Natural killer cell (primary cell): ENCODE data around the gene CAPN7. TPM values are rescaled to one million over a fixed set of nuclear protein-coding genes. Genes with fewer than 3 reads are reported as not detected.

Experiments used
- ATAC-seq, 3 donors: fragments of 150-1000 bp in 2 of 3; fragments of 200-7000 bp in 1 of 3; cut with Tn5 transposase; 1 replicate in 1 of 3; 2 replicates in 2 of 3; pipeline ENCODE4 v1.10.0; 2021; ENCODE audit warnings: mild to moderate bottlenecking in 2 of 3, moderate library complexity in 2 of 3
- DNase-seq, 2 donors: peaks; one replicate each; pipeline versions ENCODE4 v3.0.0 to v3.0.0-alpha.2; 2013 to 2021; ENCODE audit warnings: mixed read lengths in 1 of 2
- H3K27ac ChIP-seq: one replicate; pipeline ENCODE4 v1.5.1; 2013; ENCODE audit warnings: mild to moderate bottlenecking, low read length
- H3K27me3 ChIP-seq: one replicate; pipeline ENCODE4 v1.6.1; 2013; ENCODE audit warnings: low read length; ENCODE audit not compliant: control insufficient read depth, insufficient read depth
- H3K36me3 ChIP-seq: one replicate; pipeline ENCODE4 v1.6.1; 2013; ENCODE audit warnings: low read length; ENCODE audit not compliant: control insufficient read depth, insufficient read depth
- H3K4me1 ChIP-seq: one replicate; pipeline ENCODE4 v1.6.1; 2013; ENCODE audit warnings: low read length; ENCODE audit not compliant: control insufficient read depth, insufficient read depth
- H3K4me3 ChIP-seq: one replicate; pipeline ENCODE4 v1.5.1; 2013; ENCODE audit warnings: low read length
- H3K9me3 ChIP-seq: one replicate; pipeline ENCODE4 v1.6.1; 2013; ENCODE audit warnings: low read length; ENCODE audit not compliant: control insufficient read depth, insufficient read depth
- H3K27ac Mint-ChIP-seq, 2 donors: one replicate each; pipeline ENCODE4 v1.8.0; 2022; ENCODE audit warnings: mild to moderate bottlenecking in 2 of 2, mixed read lengths in 2 of 2, moderate library complexity in 1 of 2
- H3K27me3 Mint-ChIP-seq, 2 donors: one replicate each; pipeline ENCODE4 v1.8.0; 2022; ENCODE audit warnings: low read depth in 2 of 2, mixed read lengths in 2 of 2
- H3K36me3 Mint-ChIP-seq: one replicate; pipeline ENCODE4 v1.8.0; 2022; ENCODE audit warnings: mixed read lengths
- H3K4me1 Mint-ChIP-seq, 2 donors: one replicate each; pipeline ENCODE4 v1.8.0; 2022; ENCODE audit warnings: mixed read lengths in 2 of 2
- H3K4me3 Mint-ChIP-seq: one replicate; pipeline ENCODE4 v1.8.0; 2022; ENCODE audit warnings: mild to moderate bottlenecking, moderate library complexity, mixed read lengths
- H3K9me3 Mint-ChIP-seq, 2 donors: one replicate each; pipeline ENCODE4 v1.8.0; 2022; ENCODE audit warnings: mixed read lengths in 2 of 2
- WGBS: methylation state at CpG from one replicate; pipeline ENCODE4 v1.1.7; 2013; ENCODE audit warnings: missing lambda C conversion rate; ENCODE audit not compliant: insufficient coverage; 5-methylcytosine and 5-hydroxymethylcytosine counted together
- intact Hi-C: fragments of 100-400 bp; cut with micrococcal nuclease; formaldehyde crosslinking; loops from one replicate; pipeline ENCODE4 v1.14.2; 2022
- total RNA-seq, 4 donors: library from RNA; stranded (reverse); fragments of 120-200 nt in 1 of 4; gene quantifications; one replicate each; pipeline versions ENCODE4 v1.2.3 to v1.2.4, GENCODE V29; 2013 to 2022
- TF ChIP-seq, protein P1 (sequence below): fragments of 200-600 bp; IDR thresholded peaks from one replicate; pipeline ENCODE4 v1.8.0; 2022; ENCODE audit warnings: antibody characterized with exemption

The CAPN7 gene
- total RNA-seq, 3 donors from 2014 or later (not counting 1 experiment from before 2014, with no cell fraction given) = 35.3 to 59.9 (median 52.8) TPM

DNA sequence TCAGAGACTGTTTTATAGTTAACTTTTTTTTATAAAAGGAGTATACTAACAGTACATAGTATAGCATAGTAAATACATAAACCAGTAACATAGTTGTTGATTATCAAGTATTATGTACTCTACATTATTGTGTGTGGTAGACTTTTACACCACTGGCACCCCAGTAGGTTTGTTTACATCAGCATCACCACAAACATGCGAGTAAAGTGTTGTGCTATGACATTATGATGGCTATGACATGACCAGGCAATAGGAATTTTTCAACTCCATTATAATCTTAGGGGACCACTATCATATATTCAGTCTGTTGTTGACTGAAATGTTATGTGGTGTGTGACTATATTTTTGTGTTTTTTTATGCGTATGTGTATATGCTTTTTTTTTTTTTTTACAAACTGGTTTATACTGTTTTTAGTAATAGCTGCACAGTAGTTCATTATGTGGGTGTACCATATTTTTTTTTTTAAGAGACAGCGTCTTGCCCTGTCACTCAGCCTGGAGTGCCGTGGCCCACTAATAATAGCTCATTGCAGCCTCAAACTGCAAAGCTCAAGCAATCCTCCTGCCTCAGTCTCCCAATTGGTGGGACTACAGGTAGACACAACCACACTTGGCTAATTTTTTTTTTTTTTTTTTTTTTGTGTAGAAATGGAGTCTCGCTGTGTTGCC lies 1.9 kb downstream of the CAPN7 start:
- Mint-ChIP-seq H3K36me3 (peaks cover 6% of the 10 kb centered on the region), H3K4me1 (peaks cover 25 to 31% of the 10 kb centered on the region in 2 donors), H3K27ac (peak overlapping the region; percentile 93 to 96), H3K9me3 (no peaks in the 10 kb centered on the region), H3K4me3 (peak overlapping the region; percentile 92), H3K27me3 (no peaks in the 10 kb centered on the region)
- H3K27ac ChIP-seq = no peak overlapping the region
- no peaks in the 10 kb centered on the region for H3K9me3 ChIP-seq
- intact Hi-C loops = loop anchor here (2.0 to 10.0 kb wide), 3 partner anchors 61 to 607 kb away; no protein-coding TSS in a partner anchor
- DNase-seq (no peak), ATAC-seq (no peak)
- H3K27me3 ChIP-seq = no peaks in the 10 kb centered on the region
- no peak overlapping the region for H3K4me3 ChIP-seq
- peaks cover 23% of the 10 kb centered on the region for H3K36me3 ChIP-seq
- WGBS = 96% methylated on average over 3 of the region's 5 CpGs
- TF ChIP-seq, protein P1, sequence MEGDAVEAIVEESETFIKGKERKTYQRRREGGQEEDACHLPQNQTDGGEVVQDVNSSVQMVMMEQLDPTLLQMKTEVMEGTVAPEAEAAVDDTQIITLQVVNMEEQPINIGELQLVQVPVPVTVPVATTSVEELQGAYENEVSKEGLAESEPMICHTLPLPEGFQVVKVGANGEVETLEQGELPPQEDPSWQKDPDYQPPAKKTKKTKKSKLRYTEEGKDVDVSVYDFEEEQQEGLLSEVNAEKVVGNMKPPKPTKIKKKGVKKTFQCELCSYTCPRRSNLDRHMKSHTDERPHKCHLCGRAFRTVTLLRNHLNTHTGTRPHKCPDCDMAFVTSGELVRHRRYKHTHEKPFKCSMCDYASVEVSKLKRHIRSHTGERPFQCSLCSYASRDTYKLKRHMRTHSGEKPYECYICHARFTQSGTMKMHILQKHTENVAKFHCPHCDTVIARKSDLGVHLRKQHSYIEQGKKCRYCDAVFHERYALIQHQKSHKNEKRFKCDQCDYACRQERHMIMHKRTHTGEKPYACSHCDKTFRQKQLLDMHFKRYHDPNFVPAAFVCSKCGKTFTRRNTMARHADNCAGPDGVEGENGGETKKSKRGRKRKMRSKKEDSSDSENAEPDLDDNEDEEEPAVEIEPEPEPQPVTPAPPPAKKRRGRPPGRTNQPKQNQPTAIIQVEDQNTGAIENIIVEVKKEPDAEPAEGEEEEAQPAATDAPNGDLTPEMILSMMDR = no peak
- H3K4me1 ChIP-seq = peaks cover 11% of the 10 kb centered on the region

DNA sequence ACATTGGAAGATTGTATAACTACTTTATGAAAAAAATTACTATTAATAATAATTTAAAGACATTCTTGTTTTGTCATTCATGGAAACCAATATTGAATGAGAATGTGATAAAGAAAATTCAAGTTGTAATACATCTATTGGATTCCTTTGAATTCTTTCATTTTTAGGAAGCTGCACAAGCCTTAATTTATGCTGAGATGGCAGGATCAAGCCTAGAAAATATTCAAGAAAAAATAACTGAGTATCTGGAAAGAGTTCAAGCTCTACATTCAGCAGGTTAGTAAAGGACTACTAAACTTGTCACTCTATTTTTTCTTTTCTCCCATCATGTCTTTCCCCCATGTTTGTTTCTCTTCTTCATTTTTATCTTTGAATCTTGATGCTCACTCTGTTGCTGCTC lies 5.9 kb downstream of the CAPN7 start:
- Mint-ChIP-seq H3K9me3 (no peaks in the 10 kb centered on the region), H3K27me3 (no peaks in the 10 kb centered on the region), H3K4me1 (peaks cover 16 to 17% of the 10 kb centered on the region in 2 donors), H3K27ac (no peak overlapping the region), H3K4me3 (no peak overlapping the region), H3K36me3 (peaks cover 6% of the 10 kb centered on the region)
- Histone ChIP-seq H3K36me3 (peaks cover 44% of the 10 kb centered on the region), H3K4me1 (peaks cover 8% of the 10 kb centered on the region), H3K9me3 (no peaks in the 10 kb centered on the region), H3K4me3 (no peak overlapping the region), H3K27ac (no peak overlapping the region), H3K27me3 (no peaks in the 10 kb centered on the region)
- ATAC-seq (no peak), DNase-seq (no peak)
- TF ChIP-seq, protein P1 = no peak
- intact Hi-C loops = no loop called here

DNA sequence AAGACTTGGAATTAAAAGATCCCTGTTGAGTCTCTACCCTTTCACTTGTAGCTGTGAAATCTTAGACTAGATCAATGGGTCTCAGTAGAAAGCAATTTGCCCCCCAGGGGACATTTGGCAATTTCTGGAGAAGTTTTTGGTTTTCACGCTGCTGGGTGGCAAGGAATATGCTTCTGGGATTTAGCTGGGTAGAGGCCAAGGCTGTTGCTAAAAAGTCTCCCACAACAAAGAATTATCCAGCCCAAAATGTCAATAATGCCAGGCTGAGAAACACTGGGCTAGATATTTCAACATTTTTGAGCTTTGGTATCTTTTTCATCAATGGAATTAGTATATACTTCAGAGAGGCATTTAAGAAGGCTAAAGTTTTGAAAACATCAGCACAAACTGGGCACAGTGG lies 8.7 kb downstream of the CAPN7 start:
- Histone ChIP-seq H3K4me3 (no peak overlapping the region), H3K27me3 (no peaks in the 10 kb centered on the region), H3K4me1 (no peaks in the 10 kb centered on the region), H3K9me3 (no peaks in the 10 kb centered on the region), H3K36me3 (peaks cover 65% of the 10 kb centered on the region), H3K27ac (no peak overlapping the region)
- Mint-ChIP-seq H3K27me3 (no peaks in the 10 kb centered on the region), H3K4me3 (no peak overlapping the region), H3K36me3 (peaks cover 6% of the 10 kb centered on the region), H3K27ac (no peak overlapping the region), H3K9me3 (no peaks in the 10 kb centered on the region), H3K4me1 (peaks cover 0 to 6% of the 10 kb centered on the region in 2 donors)
- intact Hi-C loops = no loop called here
- no peak for ATAC-seq
- TF ChIP-seq, protein P1 = no peak
- no peak for DNase-seq
- WGBS = no CpG with 5 or more reads among the region's 1 CpG

DNA sequence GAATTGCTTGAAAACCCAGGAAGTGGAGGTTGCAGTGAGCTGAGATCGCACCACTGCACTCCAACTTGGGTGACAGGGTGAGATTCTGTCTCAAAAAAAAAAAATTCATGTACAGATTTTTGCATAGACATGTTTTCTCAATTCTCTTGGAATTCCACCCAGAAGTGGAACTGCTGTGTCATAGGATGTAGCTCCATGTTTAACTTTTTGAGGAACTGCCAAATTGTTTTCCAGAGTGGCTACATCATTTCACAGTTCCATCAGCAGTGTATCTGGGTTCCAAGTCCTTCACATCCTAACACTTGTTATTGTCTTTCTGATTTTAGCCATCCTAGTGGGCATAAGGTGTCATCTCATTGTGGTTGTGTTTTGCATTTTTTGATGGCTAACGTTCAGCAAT lies 9.9 kb downstream of the CAPN7 start:
- intact Hi-C loops = no loop called here
- WGBS = 75% methylated on average over 2 of the region's 2 CpGs

More for the DNA sequence above, 9.9 kb downstream of the CAPN7 start:
- H3K27me3 ChIP-seq = no peaks in the 10 kb centered on the region
- H3K27ac Mint-ChIP-seq = no peak overlapping the region
- peaks cover 72% of the 10 kb centered on the region for H3K36me3 ChIP-seq
- no peaks in the 10 kb centered on the region for H3K9me3 ChIP-seq
- no peaks in the 10 kb centered on the region for H3K4me1 ChIP-seq
- TF ChIP-seq, protein P1 = no peak
- H3K4me1 Mint-ChIP-seq = peaks cover 5 to 6% of the 10 kb centered on the region in 2 donors
- peaks cover 6% of the 10 kb centered on the region for H3K36me3 Mint-ChIP-seq
- no peak overlapping the region for H3K4me3 Mint-ChIP-seq
- no peaks in the 10 kb centered on the region for H3K27me3 Mint-ChIP-seq
- no peak overlapping the region for H3K27ac ChIP-seq
- no peak for ATAC-seq
- no peak for DNase-seq
- no peaks in the 10 kb centered on the region for H3K9me3 Mint-ChIP-seq
- no peak overlapping the region for H3K4me3 ChIP-seq
